Measurements from ENCODE around the gene TSNAXIP1. TPM values are rescaled to one million over a fixed set of nuclear protein-coding genes. Genes with fewer than 3 reads are reported as not detected.

TSNAXIP1 gene
- total RNA-seq, 2 experiments from 2014 or later = 0.40 TPM; not detected in 1

GRCh38 chr16:67773099-67773498, 33.6 kb upstream of the TSNAXIP1 start:
- no peak for ATAC-seq (ENCODE audit: low read depth)
- Mint-ChIP-seq H3K27ac (no peak overlapping the region), H3K36me3 (peaks cover 24% of the 10 kb centered on the region), H3K4me1 (peaks cover 2% of the 10 kb centered on the region), H3K4me3 (no peak overlapping the region), H3K27me3 (no peaks in the 10 kb centered on the region), H3K9me3 (no peaks in the 10 kb centered on the region)
- DNase-seq = no peak
- POLR2A ChIA-PET = no interaction called here

GRCh38 chr16:67773569-67774456, 32.9 kb upstream of the TSNAXIP1 start:
- H3K27me3 Mint-ChIP-seq = no peaks in the 10 kb centered on the region
- no peak for ATAC-seq (ENCODE audit: low read depth)
- H3K4me1 Mint-ChIP-seq = peaks cover 2% of the 10 kb centered on the region
- H3K27ac Mint-ChIP-seq = no peak overlapping the region
- no peak overlapping the region for H3K4me3 Mint-ChIP-seq
- POLR2A ChIA-PET = interaction anchor here (0.6 kb wide), 1 partner anchor 34 kb away, joined by 4 read pairs; no protein-coding TSS in a partner anchor
- H3K36me3 Mint-ChIP-seq = peaks cover 24% of the 10 kb centered on the region
- DNase-seq = no peak
- H3K9me3 Mint-ChIP-seq = no peaks in the 10 kb centered on the region

- DNase-seq (no peak), ATAC-seq (ENCODE audit: low read depth) (no peak)
- H3K9me3 Mint-ChIP-seq = no peaks in the 10 kb centered on the region
- H3K4me1 Mint-ChIP-seq = peaks cover 2% of the 10 kb centered on the region
- POLR2A ChIA-PET = no interaction called here
- no peaks in the 10 kb centered on the region for H3K27me3 Mint-ChIP-seq
- H3K4me3 Mint-ChIP-seq = no peak overlapping the region
- no peak overlapping the region for H3K27ac Mint-ChIP-seq
- peaks cover 24% of the 10 kb centered on the region for H3K36me3 Mint-ChIP-seq
Observed at GRCh38 chr16:67774457-67774853, 32.2 kb upstream of the TSNAXIP1 start.

- POLR2A ChIA-PET = interaction anchor here (0.7 kb wide), 1 partner anchor 12 kb away, joined by 7 read pairs; no protein-coding TSS in a partner anchor
- peaks cover 29% of the 10 kb centered on the region for H3K36me3 Mint-ChIP-seq
- peaks cover 9% of the 10 kb centered on the region for H3K4me1 Mint-ChIP-seq
- DNase-seq (no peak), ATAC-seq (ENCODE audit: low read depth) (no peak)
- no peak overlapping the region for H3K27ac Mint-ChIP-seq
- H3K9me3 Mint-ChIP-seq = no peaks in the 10 kb centered on the region
- H3K27me3 Mint-ChIP-seq = no peaks in the 10 kb centered on the region
- H3K4me3 Mint-ChIP-seq = no peak overlapping the region
Observed at GRCh38 chr16:67775273-67775672, 31.4 kb upstream of the TSNAXIP1 start.

GRCh38 chr16:67779256-67780014, 27.3 kb upstream of the TSNAXIP1 start:
- no peaks in the 10 kb centered on the region for H3K27me3 Mint-ChIP-seq
- peaks cover 32% of the 10 kb centered on the region for H3K36me3 Mint-ChIP-seq
- H3K9me3 Mint-ChIP-seq = no peaks in the 10 kb centered on the region
- peaks cover 21% of the 10 kb centered on the region for H3K4me1 Mint-ChIP-seq
- no peak overlapping the region for H3K4me3 Mint-ChIP-seq
- POLR2A ChIA-PET = interaction anchor here (0.7 kb wide), 1 partner anchor 661 kb away, joined by 3 read pairs; no protein-coding TSS in a partner anchor
- no peak for DNase-seq
- no peak for ATAC-seq (ENCODE audit: low read depth)
- H3K27ac Mint-ChIP-seq = peak overlapping the region; percentile 63

GRCh38 chr16:67780847-67781564, 25.7 kb upstream of the TSNAXIP1 start:
- peak overlapping the region; percentile 15 for H3K4me3 Mint-ChIP-seq
- H3K27ac Mint-ChIP-seq = peak overlapping the region; percentile 83
- H3K36me3 Mint-ChIP-seq = peaks cover 28% of the 10 kb centered on the region
- POLR2A ChIA-PET = interaction anchor here (0.6 to 1.4 kb wide), 4 partner anchors 21 to 486 kb away, joined by 3 to 6 read pairs (median 4); partner anchors contain the start of gene GFOD2
- no peaks in the 10 kb centered on the region for H3K9me3 Mint-ChIP-seq
- H3K4me1 Mint-ChIP-seq = peaks cover 21% of the 10 kb centered on the region
- ATAC-seq (ENCODE audit: low read depth) (peak; percentile 12), DNase-seq (no peak)
- H3K27me3 Mint-ChIP-seq = no peaks in the 10 kb centered on the region

GRCh38 chr16:67781565-67781921, 25.1 kb upstream of the TSNAXIP1 start:
- Mint-ChIP-seq H3K4me3 (peak overlapping the region; percentile 15), H3K27me3 (no peaks in the 10 kb centered on the region), H3K9me3 (no peaks in the 10 kb centered on the region), H3K27ac (peak overlapping the region; percentile 83), H3K4me1 (peaks cover 23% of the 10 kb centered on the region), H3K36me3 (peaks cover 30% of the 10 kb centered on the region)
- DNase-seq (no peak), ATAC-seq (ENCODE audit: low read depth) (peak; percentile 94)
- POLR2A ChIA-PET = interaction anchor here (0.6 to 1.6 kb wide), 5 partner anchors 20 to 485 kb away, joined by 3 to 6 read pairs (median 6); partner anchors contain the start of genes GFOD2, RANBP10 and TSNAXIP1

- POLR2A ChIA-PET = interaction anchor here (0.8 to 1.6 kb wide), 3 partner anchors 24 to 65 kb away, joined by 3 to 6 read pairs (median 3); partner anchors contain the start of genes RANBP10 and TSNAXIP1
- H3K9me3 Mint-ChIP-seq = no peaks in the 10 kb centered on the region
- peaks cover 23% of the 10 kb centered on the region for H3K4me1 Mint-ChIP-seq
- ATAC-seq (ENCODE audit: low read depth) = no peak
- no peaks in the 10 kb centered on the region for H3K27me3 Mint-ChIP-seq
- no peak overlapping the region for H3K27ac Mint-ChIP-seq
- DNase-seq = no peak
- no peak overlapping the region for H3K4me3 Mint-ChIP-seq
- peaks cover 25% of the 10 kb centered on the region for H3K36me3 Mint-ChIP-seq
Observed at GRCh38 chr16:67782567-67783352, 23.9 kb upstream of the TSNAXIP1 start.

GRCh38 chr16:67783353-67783725, 23.4 kb upstream of the TSNAXIP1 start:
- no peak overlapping the region for H3K27ac Mint-ChIP-seq
- no peak for ATAC-seq (ENCODE audit: low read depth)
- no peaks in the 10 kb centered on the region for H3K9me3 Mint-ChIP-seq
- H3K27me3 Mint-ChIP-seq = no peaks in the 10 kb centered on the region
- no peak overlapping the region for H3K4me3 Mint-ChIP-seq
- POLR2A ChIA-PET = no interaction called here
- DNase-seq = no peak
- H3K36me3 Mint-ChIP-seq = peaks cover 24% of the 10 kb centered on the region
- peaks cover 23% of the 10 kb centered on the region for H3K4me1 Mint-ChIP-seq

GRCh38 chr16:67786491-67786890, 20.2 kb upstream of the TSNAXIP1 start:
- Mint-ChIP-seq H3K4me1 (peaks cover 14% of the 10 kb centered on the region), H3K9me3 (no peaks in the 10 kb centered on the region), H3K27me3 (no peaks in the 10 kb centered on the region), H3K4me3 (no peak overlapping the region), H3K36me3 (peaks cover 15% of the 10 kb centered on the region), H3K27ac (no peak overlapping the region)
- DNase-seq (no peak), ATAC-seq (ENCODE audit: low read depth) (no peak)
- POLR2A ChIA-PET = interaction anchor here (0.6 kb wide), 2 partner anchors 117 to 141 kb away, joined by 3 read pairs; no protein-coding TSS in a partner anchor

- DNase-seq (no peak), ATAC-seq (ENCODE audit: low read depth) (no peak)
- Mint-ChIP-seq H3K9me3 (no peaks in the 10 kb centered on the region), H3K4me3 (no peak overlapping the region), H3K36me3 (peaks cover 7% of the 10 kb centered on the region), H3K27ac (no peak overlapping the region), H3K4me1 (peaks cover 11% of the 10 kb centered on the region), H3K27me3 (no peaks in the 10 kb centered on the region)
- POLR2A ChIA-PET = no interaction called here
Observed at GRCh38 chr16:67790071-67790470, 16.6 kb upstream of the TSNAXIP1 start.

- H3K4me1 Mint-ChIP-seq = peaks cover 22% of the 10 kb centered on the region
- no peaks in the 10 kb centered on the region for H3K9me3 Mint-ChIP-seq
- no peak overlapping the region for H3K27ac Mint-ChIP-seq
- H3K27me3 Mint-ChIP-seq = no peaks in the 10 kb centered on the region
- DNase-seq = no peak
- ATAC-seq (ENCODE audit: low read depth) = no peak
- POLR2A ChIA-PET = interaction anchor here (0.6 kb wide), 1 partner anchor 286 kb away, joined by 3 read pairs; no protein-coding TSS in a partner anchor
- H3K4me3 Mint-ChIP-seq = no peak overlapping the region
- H3K36me3 Mint-ChIP-seq = peaks cover 26% of the 10 kb centered on the region
Observed at GRCh38 chr16:67796099-67796718, 10.5 kb upstream of the TSNAXIP1 start.

Measured in activated naive CD8-positive, alpha-beta T cell treated with anti-CD3 and anti-CD28 coated beads, Interleukin-2, amount 10 ng/mL, durations not matched to agents 7 days and 5 days (primary cell).